Colonic mucosa (tissue), 4 donors: ENCODE data around the gene GRID1. TPM values are rescaled to one million over a fixed set of nuclear protein-coding genes. Genes with fewer than 3 reads are reported as not detected.

Experiments used
- DNase-seq: peaks from one replicate; pipeline ENCODE4 v3.0.0-alpha.2; 2020
- H3K27ac ChIP-seq: fragments of 200-600 bp; one replicate; pipeline ENCODE4 v1.8.0; 2021
- H3K27me3 ChIP-seq: fragments of 200-600 bp; one replicate; pipeline ENCODE4 v1.8.0; 2021
- H3K36me3 ChIP-seq: fragments of 200-600 bp; one replicate; pipeline ENCODE4 v1.8.0; 2021
- H3K4me1 ChIP-seq: fragments of 200-600 bp; one replicate; pipeline ENCODE4 v1.8.0; 2021; ENCODE audit warnings: mild to moderate bottlenecking
- H3K4me3 ChIP-seq: fragments of 200-600 bp; one replicate; pipeline ENCODE4 v1.8.0; 2021
- H3K9ac ChIP-seq, 2 donors: one replicate each; pipeline ENCODE4 v1.7.0; 2013; ENCODE audit warnings: control low read depth in 2 of 2, low read depth in 2 of 2, low read length in 2 of 2
- H3K9me3 ChIP-seq: fragments of 200-600 bp; one replicate; pipeline ENCODE4 v1.8.0; 2021
- intact Hi-C: fragments of 100-400 bp; cut with DNase I; formaldehyde crosslinking; loops from one replicate; pipeline ENCODE4 v1.14.1; 2022
- total RNA-seq, 2 donors: library from RNA; stranded (reverse); fragmentation: NEBNext Ultra II Directional in 1 of 2; extraction: Animal tissue kit (Norgen Biotek cat#: 25700) in 1 of 2; gene quantifications; one replicate each; pipeline ENCODE4 v1.2.1, GENCODE V29; 2021
- TF ChIP-seq, protein P1 (sequence below): fragments of 200-600 bp; IDR thresholded peaks from one replicate; pipeline ENCODE4 v1.8.0; 2022; ENCODE audit warnings: antibody characterized with exemption, mild to moderate bottlenecking
- donor health status: healthy.
- donor health status: DM: no; HTN: no; CAD: no.
- donor health status: DM: no; HTN: no; CAD: no.

The GRID1 gene
- total RNA-seq, 2 donors from 2014 or later: 0.30 to 0.37 TPM

GRCh38 chr10:86367152-86367951 lies 757 bp upstream of the GRID1 start:
- no peak for DNase-seq
- no peaks in the 10 kb centered on the region for H3K36me3 ChIP-seq
- H3K4me1 ChIP-seq: no peaks in the 10 kb centered on the region
- H3K27ac ChIP-seq: no peak overlapping the region
- no peaks in the 10 kb centered on the region for H3K9me3 ChIP-seq
- H3K27me3 ChIP-seq: peaks cover 54% of the 10 kb centered on the region
- TF ChIP-seq, protein P1, sequence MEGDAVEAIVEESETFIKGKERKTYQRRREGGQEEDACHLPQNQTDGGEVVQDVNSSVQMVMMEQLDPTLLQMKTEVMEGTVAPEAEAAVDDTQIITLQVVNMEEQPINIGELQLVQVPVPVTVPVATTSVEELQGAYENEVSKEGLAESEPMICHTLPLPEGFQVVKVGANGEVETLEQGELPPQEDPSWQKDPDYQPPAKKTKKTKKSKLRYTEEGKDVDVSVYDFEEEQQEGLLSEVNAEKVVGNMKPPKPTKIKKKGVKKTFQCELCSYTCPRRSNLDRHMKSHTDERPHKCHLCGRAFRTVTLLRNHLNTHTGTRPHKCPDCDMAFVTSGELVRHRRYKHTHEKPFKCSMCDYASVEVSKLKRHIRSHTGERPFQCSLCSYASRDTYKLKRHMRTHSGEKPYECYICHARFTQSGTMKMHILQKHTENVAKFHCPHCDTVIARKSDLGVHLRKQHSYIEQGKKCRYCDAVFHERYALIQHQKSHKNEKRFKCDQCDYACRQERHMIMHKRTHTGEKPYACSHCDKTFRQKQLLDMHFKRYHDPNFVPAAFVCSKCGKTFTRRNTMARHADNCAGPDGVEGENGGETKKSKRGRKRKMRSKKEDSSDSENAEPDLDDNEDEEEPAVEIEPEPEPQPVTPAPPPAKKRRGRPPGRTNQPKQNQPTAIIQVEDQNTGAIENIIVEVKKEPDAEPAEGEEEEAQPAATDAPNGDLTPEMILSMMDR: no peak
- intact Hi-C loops: no loop called here
- H3K4me3 ChIP-seq: peak overlapping the region; percentile 29
- H3K9ac ChIP-seq: no peak overlapping the region

GRCh38 chr10:86366902-86367151 lies 232 bp upstream of the GRID1 start:
- Histone ChIP-seq H3K27me3 (peaks cover 54% of the 10 kb centered on the region), H3K27ac (no peak overlapping the region), H3K36me3 (no peaks in the 10 kb centered on the region), H3K9ac (no peak overlapping the region), H3K4me3 (peak overlapping the region; percentile 29), H3K4me1 (no peaks in the 10 kb centered on the region), H3K9me3 (no peaks in the 10 kb centered on the region)
- intact Hi-C loops: no loop called here
- TF ChIP-seq, protein P1: no peak
- DNase-seq: no peak

GRCh38 chr10:86365346-86366032 lies 1.1 kb downstream of the GRID1 start:
- no peaks in the 10 kb centered on the region for H3K36me3 ChIP-seq
- peak overlapping the region in 1 of 2 donors; percentile 35 for H3K9ac ChIP-seq
- no peak overlapping the region for H3K27ac ChIP-seq
- H3K27me3 ChIP-seq: peaks cover 54% of the 10 kb centered on the region
- peak overlapping the region; percentile 31 for H3K4me3 ChIP-seq
- no peak for DNase-seq
- no peaks in the 10 kb centered on the region for H3K9me3 ChIP-seq
- intact Hi-C loops: no loop called here
- TF ChIP-seq, protein P1: no peak
- no peaks in the 10 kb centered on the region for H3K4me1 ChIP-seq

- intact Hi-C loops: no loop called here
- no peak overlapping the region for H3K4me3 ChIP-seq
- DNase-seq: no peak
These were observed 1.9 kb downstream of the GRID1 start for GRCh38 chr10:86364491-86365345.

More at GRCh38 chr10:86364491-86365345, 1.9 kb downstream of the GRID1 start:
- Histone ChIP-seq H3K36me3 (no peaks in the 10 kb centered on the region), H3K27ac (no peak overlapping the region), H3K9ac (no peak overlapping the region), H3K27me3 (peaks cover 54% of the 10 kb centered on the region), H3K9me3 (no peaks in the 10 kb centered on the region), H3K4me1 (no peaks in the 10 kb centered on the region)
- TF ChIP-seq, protein P1: no peak
